K562 (cell line): ENCODE results near the gene P2RY6. TPM values are rescaled to one million over a fixed set of nuclear protein-coding genes. Genes with fewer than 3 reads are reported as not detected.
A peak's percentile ranks its signal among the peaks of the same experiment; 100 is the strongest.

ENCODE experiments used
- FOXM1 ChIP-seq, 2 experiments: fragments of 450-650 bp in 1 of 2; sonication (generic) in 1 of 2; formaldehyde crosslinking in 1 of 2; IDR thresholded peaks; 2 replicates each; pipeline versions ENCODE4 v1.6.1 to v1.9.0; 2017 to 2022; ENCODE audit warnings: low read depth in 2 of 2, mild to moderate bottlenecking in 2 of 2, missing genetic modification reagents in 1 of 2, moderate library complexity in 1 of 2
- GTF2A2 ChIP-seq: IDR thresholded peaks from 2 replicates; pipeline ENCODE4 v1.6.1; 2016; ENCODE audit warnings: mild to moderate bottlenecking, missing genetic modification characterization, missing compliant biosample characterization
- MCM7 ChIP-seq, 2 experiments: fragments of 450-650 bp; IDR thresholded peaks; 2 replicates each; pipeline ENCODE4 v1.6.1; 2016 to 2018
- MNT ChIP-seq, 2 experiments: fragments of 450-650 bp; conservative IDR thresholded peaks; 2 replicates each; pipeline ENCODE4 v1.6.1; 2017; ENCODE audit warnings: mild to moderate bottlenecking in 2 of 2, moderate library complexity in 2 of 2
- NFYB ChIP-seq: IDR thresholded peaks from 2 replicates; pipeline ENCODE4 v1.6.1; 2011; ENCODE audit warnings: mild to moderate bottlenecking, moderate library complexity; ENCODE audit not compliant: insufficient read length; ENCODE audit errors: extremely low read depth
- NR0B1 ChIP-seq: fragments of 450-650 bp; IDR thresholded peaks from one replicate; pipeline ENCODE4 v1.6.1; 2018; ENCODE audit warnings: mild to moderate bottlenecking, moderate library complexity; ENCODE audit not compliant: partially characterized antibody
- NR4A1 ChIP-seq, 2 experiments: fragments of 250-450 bp in 1 of 2; fragments of 450-650 bp in 1 of 2; sonication (Bioruptor Pico) in 1 of 2; IDR thresholded peaks; 2 replicates each; pipeline versions ENCODE4 v1.4.0 to v1.6.1; 2016 to 2020; ENCODE audit warnings: mild to moderate bottlenecking in 2 of 2, missing compliant biosample characterization in 1 of 2, missing genetic modification characterization in 1 of 2, moderate library complexity in 1 of 2
- NRF1 ChIP-seq, 2 experiments: fragments of 450-650 bp; IDR thresholded peaks in 1 of 2; conservative IDR thresholded peaks in 1 of 2; 2 replicates each; pipeline ENCODE4 v1.6.1; 2014; ENCODE audit warnings: mild to moderate bottlenecking in 2 of 2
- POLR2G ChIP-seq: fragments of 200-400 bp; formaldehyde crosslinking; IDR thresholded peaks from 2 replicates; pipeline ENCODE4 v1.6.1; 2017; ENCODE audit warnings: low read depth, mild to moderate bottlenecking, antibody characterized with exemption, low read length, moderate library complexity
- POLR3G ChIP-seq: IDR thresholded peaks from 2 replicates; pipeline ENCODE4 v1.6.1; 2011; ENCODE audit not compliant: insufficient read length, insufficient replicate concordance; ENCODE audit errors: extremely low read depth
- RBM15 ChIP-seq: fragments of 200-400 bp; formaldehyde crosslinking; IDR thresholded peaks from 2 replicates; pipeline ENCODE4 v1.6.1; 2018; ENCODE audit warnings: mild to moderate bottlenecking, low read length, moderate library complexity; ENCODE audit not compliant: insufficient read depth
- RBM25 ChIP-seq: fragments of 200-400 bp; formaldehyde crosslinking; IDR thresholded peaks from 2 replicates; pipeline ENCODE4 v1.6.1; 2018; ENCODE audit warnings: low read length, low read depth, moderate library complexity; ENCODE audit not compliant: severe bottlenecking
- RFX7 ChIP-seq: fragments of 250-450 bp; sonication (Bioruptor Pico); IDR thresholded peaks from 2 replicates; pipeline ENCODE4 v1.5.1; 2021; ENCODE audit warnings: mild to moderate bottlenecking
- SIN3B ChIP-seq: fragments of 450-650 bp; IDR thresholded peaks from 2 replicates; pipeline ENCODE4 v1.6.1; 2017; ENCODE audit warnings: low read depth, mild to moderate bottlenecking, moderate library complexity
- SMARCE1 ChIP-seq: fragments of 450-650 bp; IDR thresholded peaks from 2 replicates; pipeline ENCODE4 v1.7.1; 2016; ENCODE audit warnings: mild to moderate bottlenecking
- STAT5A ChIP-seq: IDR thresholded peaks from 2 replicates; pipeline ENCODE4 v1.6.1; 2012; ENCODE audit warnings: low read length, inconsistent platforms, borderline replicate concordance
- TAF9B ChIP-seq: fragments of 450-650 bp; IDR thresholded peaks from 2 replicates; pipeline ENCODE4 v1.6.1; 2018; ENCODE audit warnings: mild to moderate bottlenecking; ENCODE audit not compliant: partially characterized antibody
- ZFP1 ChIP-seq: fragments of 450-650 bp; formaldehyde crosslinking; IDR thresholded peaks from 2 replicates; pipeline ENCODE4 v1.4.0; 2020; ENCODE audit warnings: mild to moderate bottlenecking, mixed read lengths
- ZFX ChIP-seq: sonication (generic); formaldehyde crosslinking; IDR thresholded peaks from 2 replicates; pipeline ENCODE4 v1.8.0; 2022; ENCODE audit warnings: mild to moderate bottlenecking, missing genetic modification reagents, moderate library complexity
- ZNF224 ChIP-seq: sonication (generic); formaldehyde crosslinking; IDR thresholded peaks from 2 replicates; pipeline ENCODE4 v1.8.0; 2022; ENCODE audit warnings: mild to moderate bottlenecking, missing genetic modification reagents
- ZNF253 ChIP-seq: fragments of 250-450 bp; sonication (Bioruptor Pico); conservative IDR thresholded peaks from 2 replicates; pipeline ENCODE4 v1.6.1; 2021; ENCODE audit warnings: mild to moderate bottlenecking
- ZNF551 ChIP-seq: fragments of 250-450 bp; sonication (Bioruptor Pico); IDR thresholded peaks from 2 replicates; pipeline ENCODE4 v1.5.0; 2021; ENCODE audit warnings: mild to moderate bottlenecking, moderate library complexity
- ZNF561 ChIP-seq: fragments of 450-650 bp; formaldehyde crosslinking; conservative IDR thresholded peaks from 2 replicates; pipeline ENCODE4 v1.4.0; 2020; ENCODE audit warnings: mild to moderate bottlenecking, moderate library complexity
- ZNF668 ChIP-seq: fragments of 250-450 bp; sonication (Bioruptor Pico); IDR thresholded peaks from 2 replicates; pipeline ENCODE4 v1.8.0; 2022; ENCODE audit warnings: mild to moderate bottlenecking, inconsistent platforms
- ZSCAN29 ChIP-seq: fragments of 450-650 bp; IDR thresholded peaks from 2 replicates; pipeline ENCODE4 v1.6.1; 2017
- polyA plus RNA-seq, 8 experiments: library from polyadenylated mRNA; depleted of rRNA in 4 of 8; stranded (reverse) in 5 of 8; unstranded in 3 of 8; fragments of >200 nt; fragmentation: Nextera tagmentation in 2 of 8; fragmentation: Illumina TruSeq in 1 of 8; extraction: Ambion mirVana in 2 of 8; extraction: Trizol in 1 of 8; gene quantifications; 2 replicates each; pipeline versions ENCODE4 v1.2.1 to v1.2.3, GENCODE V29; 2011 to 2014; ENCODE audit warnings: inconsistent platforms in 1 of 8, missing spikeins in 1 of 8
- total RNA-seq, 7 experiments: library from RNA; depleted of rRNA in 6 of 7; stranded (reverse); fragments of >200 nt in 6 of 7; fragmentation: Illumina TruSeq in 2 of 7; extraction: Trizol in 2 of 7; gene quantifications; 2 replicates each; pipeline versions ENCODE4 v1.2.1 to v1.2.3, GENCODE V29; 2011 to 2021; ENCODE audit warnings: low replicate concordance in 1 of 7
- TF ChIP-seq, protein P1 (sequence below): sonication (generic); formaldehyde crosslinking; IDR thresholded peaks from 2 replicates; pipeline ENCODE4 v1.9.0; 2022; ENCODE audit warnings: mild to moderate bottlenecking, missing genetic modification reagents

Gene P2RY6
- total and polyA plus RNA-seq, 9 of the 15 experiments (the other 6 are each of a cell fraction or from before 2014, with no cell fraction given) = not detected

DNA sequence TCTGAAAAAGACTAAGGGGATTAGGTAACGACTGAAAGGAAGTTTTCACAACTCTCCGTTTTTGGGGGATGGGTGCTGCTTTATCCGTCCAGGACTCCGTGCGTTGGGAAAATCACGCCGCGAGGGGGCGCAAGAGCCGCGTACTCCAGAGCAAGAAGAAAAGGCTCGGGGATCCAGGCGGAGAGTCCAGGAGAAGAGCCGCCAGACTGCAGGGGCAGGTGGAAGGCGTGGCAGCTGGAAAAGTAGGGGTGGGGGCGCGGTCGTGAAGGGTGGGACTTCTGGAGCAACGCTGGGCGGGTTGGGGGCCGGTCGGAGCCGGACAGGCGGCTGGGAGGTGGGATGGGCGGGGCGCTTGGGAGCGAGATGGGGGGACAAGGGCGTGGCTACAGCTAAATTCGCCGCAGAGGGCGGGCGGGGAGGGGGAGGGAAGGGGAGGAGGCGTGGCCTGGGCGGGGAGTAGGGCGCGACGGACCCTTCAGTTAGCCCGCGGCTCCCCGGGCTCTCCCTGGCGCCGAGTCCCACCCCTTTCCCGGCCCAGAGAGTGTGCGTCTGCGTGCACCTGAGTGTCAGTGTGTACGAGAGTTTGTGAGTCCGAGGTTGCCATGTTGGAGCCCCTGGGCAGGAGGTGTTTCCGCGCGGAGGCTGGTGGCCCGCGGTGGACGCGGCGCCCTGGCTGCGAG lies 35.3 kb downstream of the P2RY6 start (continued):
- no peak for TF ChIP-seq NR4A1 (CRISPR knock-in tag; IDR thresholded peaks at IDR 0.05)
- TF ChIP-seq NR4A1 (tag; IDR thresholded peaks at IDR 0.05) = no peak
- no peak for TF ChIP-seq NFYB
- TF ChIP-seq ZFP1 (CRISPR knock-in tag) = no peak
- TF ChIP-seq RBM25 = no peak
- TF ChIP-seq SIN3B = no peak
- 0 out of 2 replicates have a peak, but pooled peaks have one; percentile 48 for TF ChIP-seq ZSCAN29
- peak; percentile 38 to 59; a peak in 3 of 4 replicates for TF ChIP-seq NRF1 (conservative IDR thresholded peaks at IDR 0.05 in 1 of 2, IDR thresholded peaks at IDR 0.05 in 1 of 2)
- TF ChIP-seq POLR2G = peak; percentile 45; the same call in 1 of the 2 replicates
- TF ChIP-seq ZFX (CRISPR knock-in tag) = peak; percentile 2; the same call in 1 of the 2 replicates
- no peak for TF ChIP-seq GTF2A2 (tag)
- no peak for TF ChIP-seq FOXM1 (IDR thresholded peaks at IDR 0.05; ENCODE audit: low read depth)
- TF ChIP-seq FOXM1 (CRISPR knock-in tag; IDR thresholded peaks at IDR 0.05; ENCODE audit: low read depth) = no peak
- no peak for TF ChIP-seq STAT5A
- TF ChIP-seq ZNF668 (CRISPR knock-in tag) = no peak
- no peak for TF ChIP-seq ZNF253 (CRISPR knock-in tag)
- no peak for TF ChIP-seq ZNF561 (CRISPR knock-in tag)
- no peak for TF ChIP-seq ZNF224 (CRISPR knock-in tag)
- TF ChIP-seq RFX7 (CRISPR knock-in tag) = no peak
- no peak for TF ChIP-seq RBM15
- TF ChIP-seq TAF9B = no peak
- no peak for TF ChIP-seq POLR3G
- TF ChIP-seq NR0B1 = no peak
- TF ChIP-seq SMARCE1 = peak; percentile 22; the same call in 1 of the 2 replicates
- TF ChIP-seq ZNF551 (CRISPR knock-in tag) = no peak
- TF ChIP-seq MNT (conservative IDR thresholded peaks at IDR 0.05) = peak in 1 of 2 experiments; percentile 31; a peak in 2 of 4 replicates
- TF ChIP-seq, protein P1, sequence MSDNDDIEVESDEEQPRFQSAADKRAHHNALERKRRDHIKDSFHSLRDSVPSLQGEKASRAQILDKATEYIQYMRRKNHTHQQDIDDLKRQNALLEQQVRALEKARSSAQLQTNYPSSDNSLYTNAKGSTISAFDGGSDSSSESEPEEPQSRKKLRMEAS (CRISPR knock-in tag) = peak; percentile 8; the same call in 1 of the 2 replicates
- no peak for TF ChIP-seq MCM7 (IDR thresholded peaks at IDR 0.05)
